Testis (tissue), 3 donors: ENCODE data around the gene PRKACB. TPM values are rescaled to one million over a fixed set of nuclear protein-coding genes. Genes with fewer than 3 reads are reported as not detected.

Experiments
- DNase-seq: peaks from one replicate; pipeline ENCODE4 v3.0.0-alpha.2; 2019
- H3K27ac ChIP-seq, 2 donors: fragments of 200-600 bp; sonication (generic); one replicate each; pipeline ENCODE4 v1.5.1; 2019
- H3K27me3 ChIP-seq: fragments of 200-600 bp; sonication (generic); one replicate; pipeline ENCODE4 v1.5.1; 2019
- H3K36me3 ChIP-seq: fragments of 200-600 bp; sonication (generic); one replicate; pipeline ENCODE4 v1.5.1; 2017; ENCODE audit warnings: low read depth; ENCODE audit errors: missing control alignments
- H3K4me1 ChIP-seq: fragments of 200-600 bp; sonication (generic); one replicate; pipeline ENCODE4 v1.5.1; 2019
- H3K4me3 ChIP-seq, 2 donors: fragments of 200-600 bp; sonication (generic); one replicate each; pipeline ENCODE4 v1.5.1; 2017 to 2019
- H3K9me3 ChIP-seq: fragments of 200-600 bp; sonication (generic); one replicate; pipeline ENCODE4 v1.5.1; 2017
- CTCF ChIP-seq, 3 experiments: fragments of 450-650 bp in 2 of 3; fragments of 200-600 bp in 1 of 3; sonication (generic) in 1 of 3; IDR thresholded peaks; one replicate each; pipeline ENCODE4 v1.5.1; 2016 to 2019; ENCODE audit warnings: antibody characterized with exemption in 3 of 3, mild to moderate bottlenecking in 2 of 3, moderate library complexity in 1 of 3
- POLR2A ChIP-seq: fragments of 450-650 bp; IDR thresholded peaks from one replicate; pipeline ENCODE4 v1.6.1; 2017; ENCODE audit warnings: antibody characterized with exemption, mild to moderate bottlenecking, moderate library complexity
- WGBS, 2 donors: methylation state at CpG; one replicate each; pipeline ENCODE4 v1.1.5; 2018; 5-methylcytosine and 5-hydroxymethylcytosine counted together
- intact Hi-C: fragments of 100-400 bp; cut with DNase I; formaldehyde crosslinking; loops from one replicate; pipeline ENCODE4 v1.15.1; 2023; ENCODE audit warnings: low total_unique reads
- polyA plus RNA-seq: library from polyadenylated mRNA; stranded (reverse); fragments of 350-450 nt; fragmentation: Illumina TruSeq; extraction: RNeasy Lipid Tissue Mini Kit (QIAGEN cat#74804); gene quantifications from one replicate; pipeline ENCODE4 v1.2.3, GENCODE V29; 2014; ENCODE audit warnings: low read depth, low replicate concordance; ENCODE audit not compliant: insufficient read depth
- total RNA-seq, 2 donors: library from RNA; depleted of rRNA; stranded (reverse); fragments of >200 nt; gene quantifications; one replicate each; pipeline ENCODE4 v1.2.3, GENCODE V29; 2016

Gene PRKACB
- total and polyA plus RNA-seq, 3 donors from 2014 or later = 10.4 to 26.7 (median 21.1) TPM

GRCh38 chr1:84121360-84121759 is 22.7 kb upstream of the PRKACB start:
- 87 to 90% methylated on average over 1 of the region's 1 CpG for WGBS, 2 donors
- TF ChIP-seq POLR2A (no peak), CTCF (IDR thresholded peaks at IDR 0.05) (no peak)
- Histone ChIP-seq H3K4me3 (no peak overlapping the region), H3K27me3 (no peaks in the 10 kb centered on the region), H3K36me3 (no peaks in the 10 kb centered on the region), H3K4me1 (no peaks in the 10 kb centered on the region), H3K27ac (no peak overlapping the region), H3K9me3 (no peaks in the 10 kb centered on the region)
- intact Hi-C loops = loop anchor here (10.0 kb wide), 1 partner anchor 187 kb away; no protein-coding TSS in a partner anchor
- no peak for DNase-seq

- 28 to 39% methylated on average over 2 of the region's 2 CpGs for whole genome bisulfite sequencing, 2 donors
- no peak overlapping the region for H3K27ac ChIP-seq
- H3K36me3 ChIP-seq = no peaks in the 10 kb centered on the region
- peak; percentile 9 to 47 (median 44) for TF ChIP-seq CTCF (IDR thresholded peaks at IDR 0.05)
- no peak for TF ChIP-seq POLR2A
- H3K27me3 ChIP-seq = no peaks in the 10 kb centered on the region
- H3K4me3 ChIP-seq = no peak overlapping the region
- intact Hi-C loops = loop anchor here (10.0 kb wide), 1 partner anchor 188 kb away; no protein-coding TSS in a partner anchor
- peak; percentile 79 for DNase-seq
- H3K4me1 ChIP-seq = no peaks in the 10 kb centered on the region
- H3K9me3 ChIP-seq = no peaks in the 10 kb centered on the region
Observed at GRCh38 chr1:84122780-84123382, 21.2 kb upstream of the PRKACB start.

- Histone ChIP-seq H3K27ac (no peak overlapping the region), H3K4me1 (no peaks in the 10 kb centered on the region), H3K4me3 (no peak overlapping the region), H3K27me3 (no peaks in the 10 kb centered on the region), H3K9me3 (no peaks in the 10 kb centered on the region), H3K36me3 (no peaks in the 10 kb centered on the region)
- no peak for DNase-seq
- intact Hi-C loops = no loop called here
- 85 to 96% methylated on average over 7 of the region's 7 CpGs for WGBS, 2 donors
- TF ChIP-seq POLR2A = no peak
- no peak for TF ChIP-seq CTCF (IDR thresholded peaks at IDR 0.05)
Observed at GRCh38 chr1:84133479-84133878, 10.6 kb upstream of the PRKACB start.

- no peak for DNase-seq
- Histone ChIP-seq H3K9me3 (no peaks in the 10 kb centered on the region), H3K27ac (no peak overlapping the region), H3K4me1 (no peaks in the 10 kb centered on the region), H3K27me3 (no peaks in the 10 kb centered on the region), H3K36me3 (no peaks in the 10 kb centered on the region), H3K4me3 (no peak overlapping the region)
- no peak for TF ChIP-seq POLR2A
- TF ChIP-seq CTCF (IDR thresholded peaks at IDR 0.05) = no peak
- intact Hi-C loops = no loop called here
Observed at GRCh38 chr1:84135341-84135740, 8.7 kb upstream of the PRKACB start.
